Measurements from ENCODE around the gene NME3. TPM values are rescaled to one million over a fixed set of nuclear protein-coding genes. Genes with fewer than 3 reads are reported as not detected.

NME3 gene
- total and polyA plus RNA-seq, 4 donors, result 10.4 to 38.0 (median 19.4) TPM

DNA sequence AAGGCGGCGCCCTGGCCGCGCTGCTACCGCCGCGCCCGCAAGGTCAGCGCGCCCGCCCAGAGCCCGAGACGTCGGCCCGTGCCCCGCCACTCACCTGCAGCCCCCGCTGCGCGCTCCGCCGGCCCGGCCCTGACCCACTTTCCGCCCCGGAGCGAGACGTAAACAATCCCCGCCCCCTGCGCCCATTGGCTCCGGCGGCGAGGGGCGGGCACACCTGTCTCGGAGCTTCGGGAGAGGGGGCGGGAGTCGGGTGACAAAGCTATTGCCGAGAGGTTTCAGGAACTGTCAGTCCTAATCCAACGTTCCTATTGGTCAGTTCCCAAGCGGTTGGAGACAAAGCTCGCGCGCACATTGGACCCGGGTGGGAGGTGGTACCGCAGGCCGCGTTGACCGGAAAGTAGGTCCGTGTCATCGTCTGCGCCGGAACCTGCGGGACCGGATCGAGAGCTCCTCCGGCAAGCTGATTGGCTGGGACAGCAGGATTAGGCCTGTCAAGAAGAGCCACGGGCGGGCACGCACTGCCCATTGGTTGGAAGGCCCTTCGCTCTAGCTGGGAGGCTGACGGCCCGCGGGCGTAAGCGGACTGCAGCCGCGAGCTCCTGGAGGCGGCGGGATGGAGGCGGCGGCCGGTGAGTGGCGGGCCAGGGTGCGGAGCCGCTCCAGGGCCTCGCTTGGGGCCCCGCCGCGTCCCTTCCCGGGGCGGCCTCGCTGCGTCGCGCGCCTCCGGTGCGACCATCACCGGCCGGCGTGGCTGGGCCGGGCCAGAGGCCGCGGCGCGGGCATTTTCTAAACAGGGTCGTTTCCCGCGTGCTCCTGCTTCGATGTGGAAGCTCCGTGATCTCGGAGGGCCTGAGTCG lies 11.3 kb upstream of the NME3 start, which contains the start of the genes NUBP2 and SPSB3:
TSS of gene NUBP2 (plus strand) at position 553 of the 857 bp plus-strand sequence. CDS start at position 614, 61 bp downstream.
TSS of gene SPSB3 (minus strand) at position 164 of the 857 bp plus-strand sequence. CDS start 1,088 bp downstream, outside the sequence.
- H3K27me3 ChIP-seq (ENCODE audit: control insufficient read depth in 4 of 4, insufficient read depth in 4 of 4, low read length in 3 of 4), result no peaks in the 10 kb centered on the region
- H3K36me3 ChIP-seq (ENCODE audit: control insufficient read depth in 4 of 4, insufficient read depth in 3 of 4, low read depth in 1 of 4, low read length in 3 of 4), result peaks cover 0 to 8% (median 4%) of the 10 kb centered on the region in 4 donors
- TF ChIP-seq HNF4A (conservative IDR thresholded peaks at IDR 0.05) (peak; percentile 52 to 71), TAF1 (conservative IDR thresholded peaks at IDR 0.05) (no peak), HNF4G (IDR thresholded peaks at IDR 0.05) (no peak), RXRA (IDR thresholded peaks at IDR 0.05) (peak; percentile 60 to 62), EGR1 (IDR thresholded peaks at IDR 0.05; ENCODE audit: low read depth in 2 of 2) (peak; percentile 66 to 76), FOXA2 (IDR thresholded peaks at IDR 0.05) (no peak), GABPA (IDR thresholded peaks at IDR 0.05 in 1 of 2, conservative IDR thresholded peaks at IDR 0.05 in 1 of 2) (peak; percentile 89 to 97), RAD21 (IDR thresholded peaks at IDR 0.05) (peak in 1 of 2 donors; percentile 29), JUND (IDR thresholded peaks at IDR 0.05) (peak in 1 of 2 donors; percentile 26), NR2F2 (IDR thresholded peaks at IDR 0.05) (peak; percentile 48), SP1 (IDR thresholded peaks at IDR 0.05) (peak; percentile 99), YY1 (IDR thresholded peaks at IDR 0.05) (no peak), FOXA1 (IDR thresholded peaks at IDR 0.05) (no peak)
- TF ChIP-seq, protein P1, sequence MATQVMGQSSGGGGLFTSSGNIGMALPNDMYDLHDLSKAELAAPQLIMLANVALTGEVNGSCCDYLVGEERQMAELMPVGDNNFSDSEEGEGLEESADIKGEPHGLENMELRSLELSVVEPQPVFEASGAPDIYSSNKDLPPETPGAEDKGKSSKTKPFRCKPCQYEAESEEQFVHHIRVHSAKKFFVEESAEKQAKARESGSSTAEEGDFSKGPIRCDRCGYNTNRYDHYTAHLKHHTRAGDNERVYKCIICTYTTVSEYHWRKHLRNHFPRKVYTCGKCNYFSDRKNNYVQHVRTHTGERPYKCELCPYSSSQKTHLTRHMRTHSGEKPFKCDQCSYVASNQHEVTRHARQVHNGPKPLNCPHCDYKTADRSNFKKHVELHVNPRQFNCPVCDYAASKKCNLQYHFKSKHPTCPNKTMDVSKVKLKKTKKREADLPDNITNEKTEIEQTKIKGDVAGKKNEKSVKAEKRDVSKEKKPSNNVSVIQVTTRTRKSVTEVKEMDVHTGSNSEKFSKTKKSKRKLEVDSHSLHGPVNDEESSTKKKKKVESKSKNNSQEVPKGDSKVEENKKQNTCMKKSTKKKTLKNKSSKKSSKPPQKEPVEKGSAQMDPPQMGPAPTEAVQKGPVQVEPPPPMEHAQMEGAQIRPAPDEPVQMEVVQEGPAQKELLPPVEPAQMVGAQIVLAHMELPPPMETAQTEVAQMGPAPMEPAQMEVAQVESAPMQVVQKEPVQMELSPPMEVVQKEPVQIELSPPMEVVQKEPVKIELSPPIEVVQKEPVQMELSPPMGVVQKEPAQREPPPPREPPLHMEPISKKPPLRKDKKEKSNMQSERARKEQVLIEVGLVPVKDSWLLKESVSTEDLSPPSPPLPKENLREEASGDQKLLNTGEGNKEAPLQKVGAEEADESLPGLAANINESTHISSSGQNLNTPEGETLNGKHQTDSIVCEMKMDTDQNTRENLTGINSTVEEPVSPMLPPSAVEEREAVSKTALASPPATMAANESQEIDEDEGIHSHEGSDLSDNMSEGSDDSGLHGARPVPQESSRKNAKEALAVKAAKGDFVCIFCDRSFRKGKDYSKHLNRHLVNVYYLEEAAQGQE (IDR thresholded peaks at IDR 0.05), result no peak
- TF ChIP-seq, protein P2, sequence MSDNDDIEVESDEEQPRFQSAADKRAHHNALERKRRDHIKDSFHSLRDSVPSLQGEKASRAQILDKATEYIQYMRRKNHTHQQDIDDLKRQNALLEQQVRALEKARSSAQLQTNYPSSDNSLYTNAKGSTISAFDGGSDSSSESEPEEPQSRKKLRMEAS (IDR thresholded peaks at IDR 0.05), result peak; percentile 73
- TF ChIP-seq, protein P3, sequence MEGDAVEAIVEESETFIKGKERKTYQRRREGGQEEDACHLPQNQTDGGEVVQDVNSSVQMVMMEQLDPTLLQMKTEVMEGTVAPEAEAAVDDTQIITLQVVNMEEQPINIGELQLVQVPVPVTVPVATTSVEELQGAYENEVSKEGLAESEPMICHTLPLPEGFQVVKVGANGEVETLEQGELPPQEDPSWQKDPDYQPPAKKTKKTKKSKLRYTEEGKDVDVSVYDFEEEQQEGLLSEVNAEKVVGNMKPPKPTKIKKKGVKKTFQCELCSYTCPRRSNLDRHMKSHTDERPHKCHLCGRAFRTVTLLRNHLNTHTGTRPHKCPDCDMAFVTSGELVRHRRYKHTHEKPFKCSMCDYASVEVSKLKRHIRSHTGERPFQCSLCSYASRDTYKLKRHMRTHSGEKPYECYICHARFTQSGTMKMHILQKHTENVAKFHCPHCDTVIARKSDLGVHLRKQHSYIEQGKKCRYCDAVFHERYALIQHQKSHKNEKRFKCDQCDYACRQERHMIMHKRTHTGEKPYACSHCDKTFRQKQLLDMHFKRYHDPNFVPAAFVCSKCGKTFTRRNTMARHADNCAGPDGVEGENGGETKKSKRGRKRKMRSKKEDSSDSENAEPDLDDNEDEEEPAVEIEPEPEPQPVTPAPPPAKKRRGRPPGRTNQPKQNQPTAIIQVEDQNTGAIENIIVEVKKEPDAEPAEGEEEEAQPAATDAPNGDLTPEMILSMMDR (IDR thresholded peaks at IDR 0.05; ENCODE audit: low read depth, low read length, missing input control), result no peak
- H3K4me3 ChIP-seq (ENCODE audit: low read depth in 1 of 3, low read length in 3 of 3), result peak within 1 kb of the TSS; percentile 87 to 94 (median 87)
- H3K4me1 ChIP-seq (ENCODE audit: control insufficient read depth in 4 of 4, insufficient read depth in 4 of 4, low read length in 3 of 4), result peaks cover 14 to 60% (median 42%) of the 10 kb centered on the region in 4 donors
- DNase-seq (ENCODE audit: low spot score), result peak; percentile 97
- peak within 1 kb of the TSS; percentile 84 to 87 for H3K27ac ChIP-seq (ENCODE audit: low read depth in 1 of 2, low read length in 2 of 2)
- H3K9me3 ChIP-seq (ENCODE audit: control insufficient read depth in 4 of 4, low read length in 3 of 4), result no peaks in the 10 kb centered on the region
- H3K9ac ChIP-seq (ENCODE audit: low read depth in 1 of 2, low read length in 2 of 2), result peak within 1 kb of the TSS; percentile 77 to 82
- WGBS, result under 1% methylated on average over 102 of the region's 102 CpGs
